K562 (cell line): ENCODE measurements around the gene ZFR2. TPM values are rescaled to one million over a fixed set of nuclear protein-coding genes. Genes with fewer than 3 reads are reported as not detected.

ENCODE experiments used
- ATAC-seq: fragments of 200-7000 bp; cut with Tn5 transposase; 3 replicates; pipeline ENCODE4 v1.9.1; 2020; ENCODE audit warnings: moderate library complexity
- BruUV-seq: library from RNA; stranded (reverse); fragments of 400-500 nt; replicated peaks from 2 replicates; lab custom pipeline; 2021; lab: Mats Ljungman, UMichigan
- CTCF ChIA-PET: fragments of 300-600 bp; formaldehyde crosslinking; extraction: SDS; loops from one replicate; lab custom pipeline; 2021; ENCODE audit warnings: low intra/inter-chr PET ratio; lab: Yijun Ruan, JAX
- POLR2A ChIA-PET: fragments of 300-600, 350-650 bp; sonication (Branson Sonifier 250); formaldehyde crosslinking; extraction: SDS; loops from one replicate; lab custom pipeline; 2021; ENCODE audit warnings: antibody characterized with exemption, inconsistent platforms; lab: Yijun Ruan, JAX
- DNase-seq, 4 experiments: peaks; one replicate each; pipeline versions ENCODE4 v3.0.0 to v3.0.0-alpha.2; 2011 to 2018; ENCODE audit warnings: low spot score in 3 of 4, mixed read lengths in 3 of 4; ENCODE audit errors: extremely low read depth in 1 of 4
- FAIRE-seq: peaks from 2 replicates; lab custom pipeline; 2011; peaks lifted over from hg19 to GRCh38; lab: Jason Lieb, UNC
- H2AFZ ChIP-seq: 2 replicates; pipeline ENCODE4 v1.6.0; 2011; ENCODE audit warnings: low read depth, low read length, control low read depth, inconsistent platforms
- H3K27ac ChIP-seq: fragments of 200-600 bp; 3 replicates; pipeline ENCODE4 v1.8.0; 2011; ENCODE audit warnings: low read depth, mild to moderate bottlenecking, control low read depth, inconsistent platforms, low read length, moderate library complexity, mixed read lengths; ENCODE audit errors: extremely low read depth
- H3K27me3 ChIP-seq, 2 experiments: fragments of 300-600 bp in 1 of 2; 2 replicates in 1 of 2; 3 replicates in 1 of 2; pipeline versions ENCODE4 v1.6.0 to v1.8.0; 2011; ENCODE audit warnings: inconsistent platforms in 2 of 2, low read length in 2 of 2, mild to moderate bottlenecking in 1 of 2, mixed read lengths in 1 of 2, moderate library complexity in 1 of 2; ENCODE audit not compliant: control insufficient read depth in 2 of 2, insufficient read depth in 2 of 2
- H3K36me3 ChIP-seq: fragments of 300-600 bp; 3 replicates; pipeline ENCODE4 v1.8.0; 2011; ENCODE audit warnings: mild to moderate bottlenecking, low read length, inconsistent platforms; ENCODE audit not compliant: control insufficient read depth, insufficient read depth
- H3K4me1 ChIP-seq, 2 experiments: fragments of 200-600 bp in 1 of 2; replicated peaks in 1 of 2; 2 replicates in 1 of 2; 3 replicates in 1 of 2; pipeline versions ENCODE4 v1.5.1 to v1.8.0; 2011; ENCODE audit warnings: inconsistent platforms in 2 of 2, low read length in 2 of 2, mild to moderate bottlenecking in 1 of 2, mixed read lengths in 1 of 2, moderate library complexity in 1 of 2; ENCODE audit not compliant: control insufficient read depth in 2 of 2, insufficient read depth in 2 of 2
- H3K4me2 ChIP-seq: 2 replicates; pipeline ENCODE4 v1.6.1; 2011; ENCODE audit warnings: low read length, control low read depth, inconsistent platforms, mixed read lengths; ENCODE audit not compliant: insufficient read depth
- H3K4me3 ChIP-seq: fragments of 200-600 bp; sonication (generic), shearing (Covaris generic); 2 replicates; pipeline ENCODE4 v1.5.1; 2016; ENCODE audit warnings: control low read depth, inconsistent platforms
- H3K79me2 ChIP-seq: fragments of 200-600 bp; 3 replicates; pipeline ENCODE4 v1.8.0; 2011; ENCODE audit warnings: low read length, inconsistent platforms; ENCODE audit not compliant: control insufficient read depth, insufficient read depth
- H3K9ac ChIP-seq, 2 experiments: 2 replicates each; pipeline versions ENCODE4 v1.6.0 to v1.6.1; 2011; ENCODE audit warnings: low read depth in 2 of 2, low read length in 2 of 2, control low read depth in 1 of 2, inconsistent platforms in 1 of 2, mild to moderate bottlenecking in 1 of 2, mixed read lengths in 1 of 2; ENCODE audit not compliant: insufficient read depth in 1 of 2
- H3K9me1 ChIP-seq: one replicate; pipeline ENCODE4 v1.6.0; 2011; ENCODE audit warnings: inconsistent platforms, mild to moderate bottlenecking, low read length, moderate library complexity; ENCODE audit not compliant: control insufficient read depth, insufficient read depth
- H3K9me3 ChIP-seq: replicated peaks from 2 replicates; pipeline ENCODE4 v1.5.1; 2011; ENCODE audit warnings: low read depth, low read length, inconsistent platforms; ENCODE audit not compliant: control insufficient read depth, insufficient read depth
- H4K20me1 ChIP-seq: replicated peaks from 2 replicates; pipeline ENCODE4 v1.6.1; 2011; ENCODE audit warnings: low read length, inconsistent platforms, mixed read lengths; ENCODE audit not compliant: control insufficient read depth, insufficient read depth
- BRF1 ChIP-seq: IDR thresholded peaks from 3 replicates; pipeline ENCODE4 v1.6.1; 2011; ENCODE audit warnings: borderline replicate concordance, mild to moderate bottlenecking; ENCODE audit not compliant: insufficient read length; ENCODE audit errors: extremely low read depth
- CBX2 ChIP-seq: fragments of 200-600 bp; sonication (generic); IDR thresholded peaks from one replicate; pipeline ENCODE4 v1.6.1; 2012; ENCODE audit warnings: mild to moderate bottlenecking, low read length, inconsistent platforms; ENCODE audit not compliant: insufficient read depth, poor library complexity, severe bottlenecking
- EZH2 ChIP-seq: IDR thresholded peaks from 2 replicates; pipeline ENCODE4 v1.6.1; 2012; ENCODE audit warnings: low read depth, mild to moderate bottlenecking, inconsistent platforms, low read length, borderline replicate concordance
- FOXO4 ChIP-seq: fragments of 450-650 bp; formaldehyde crosslinking; IDR thresholded peaks from 2 replicates; pipeline ENCODE4 v1.4.0; 2020; ENCODE audit warnings: mild to moderate bottlenecking, moderate library complexity
- HDAC2 ChIP-seq: fragments of 450-650 bp; IDR thresholded peaks from 2 replicates; pipeline ENCODE4 v1.6.1; 2016; ENCODE audit warnings: mild to moderate bottlenecking
- NR3C1 ChIP-seq: sonication (generic); formaldehyde crosslinking; IDR thresholded peaks from 2 replicates; pipeline ENCODE4 v1.8.1; 2022; ENCODE audit warnings: missing genetic modification reagents
- RUNX1 ChIP-seq: sonication (generic); IDR thresholded peaks from 2 replicates; pipeline ENCODE4 v1.6.1; 2016; ENCODE audit warnings: antibody characterized with exemption, low read depth
- TAL1 ChIP-seq: fragments of 450-650 bp; IDR thresholded peaks from 2 replicates; pipeline ENCODE4 v1.6.1; 2016; ENCODE audit warnings: mild to moderate bottlenecking
- ZNF134 ChIP-seq: fragments of 250-450 bp; sonication (Bioruptor Pico); conservative IDR thresholded peaks from 2 replicates; pipeline ENCODE4 v1.4.0; 2020
- ZNF143 ChIP-seq: sonication (generic); formaldehyde crosslinking; IDR thresholded peaks from 2 replicates; pipeline ENCODE4 v1.9.0; 2022; ENCODE audit warnings: mild to moderate bottlenecking, missing genetic modification reagents
- WGBS: fragments of 100-300 bp; shearing (Covaris generic); methylation state at CpG from one replicate; pipeline ENCODE4 v1.1.6; 2016; ENCODE audit warnings: low coverage, mixed read lengths; ENCODE audit not compliant: insufficient coverage; ENCODE audit errors: missing lambda C conversion rate; 5-methylcytosine and 5-hydroxymethylcytosine counted together
- in situ Hi-C: fragments of 300-500 bp; cut with MboI; formaldehyde crosslinking; loops from 4 replicates; pipeline ENCODE4 v1.15.0; 2018; ENCODE audit warnings: inconsistent platforms, mixed read lengths
- intact Hi-C: fragments of 100-400 bp; cut with micrococcal nuclease; formaldehyde crosslinking; loops from 2 replicates; pipeline ENCODE4 v1.14.2; 2022
- polyA plus RNA-seq, 8 experiments: library from polyadenylated mRNA; depleted of rRNA in 4 of 8; stranded (reverse) in 5 of 8; unstranded in 3 of 8; fragments of >200 nt; fragmentation: Nextera tagmentation in 2 of 8; fragmentation: Illumina TruSeq in 1 of 8; extraction: Ambion mirVana in 2 of 8; extraction: Trizol in 1 of 8; gene quantifications; 2 replicates each; pipeline versions ENCODE4 v1.2.1 to v1.2.3, GENCODE V29; 2011 to 2014; ENCODE audit warnings: inconsistent platforms in 1 of 8, missing spikeins in 1 of 8
- total RNA-seq, 7 experiments: library from RNA; depleted of rRNA in 6 of 7; stranded (reverse); fragments of >200 nt in 6 of 7; fragmentation: Illumina TruSeq in 2 of 7; extraction: Trizol in 2 of 7; gene quantifications; 2 replicates each; pipeline versions ENCODE4 v1.2.1 to v1.2.3, GENCODE V29; 2011 to 2021; ENCODE audit warnings: low replicate concordance in 1 of 7
- TF ChIP-seq, protein P1 (sequence below): sonication (generic); formaldehyde crosslinking; IDR thresholded peaks from 2 replicates; pipeline ENCODE4 v1.8.0; 2023; ENCODE audit warnings: mild to moderate bottlenecking, missing genetic modification reagents
- TF ChIP-seq, protein P2 (sequence below): IDR thresholded peaks from 2 replicates; pipeline ENCODE4 v1.6.1; 2011; ENCODE audit warnings: borderline replicate concordance, low read depth, mild to moderate bottlenecking, moderate library complexity, low read length; ENCODE audit not compliant: insufficient read depth, poor library complexity, severe bottlenecking
- TF ChIP-seq, protein P3 (sequence below): sonication (generic); formaldehyde crosslinking; IDR thresholded peaks from 2 replicates; pipeline ENCODE4 v1.8.0; 2023; ENCODE audit warnings: missing genetic modification reagents, mild to moderate bottlenecking, borderline replicate concordance

Gene ZFR2
- total and polyA plus RNA-seq, 9 of the 15 experiments (the other 6 are each of a cell fraction or from before 2014, with no cell fraction given), result 0.03 to 0.59 (median 0.07) TPM; not detected in 6

DNA sequence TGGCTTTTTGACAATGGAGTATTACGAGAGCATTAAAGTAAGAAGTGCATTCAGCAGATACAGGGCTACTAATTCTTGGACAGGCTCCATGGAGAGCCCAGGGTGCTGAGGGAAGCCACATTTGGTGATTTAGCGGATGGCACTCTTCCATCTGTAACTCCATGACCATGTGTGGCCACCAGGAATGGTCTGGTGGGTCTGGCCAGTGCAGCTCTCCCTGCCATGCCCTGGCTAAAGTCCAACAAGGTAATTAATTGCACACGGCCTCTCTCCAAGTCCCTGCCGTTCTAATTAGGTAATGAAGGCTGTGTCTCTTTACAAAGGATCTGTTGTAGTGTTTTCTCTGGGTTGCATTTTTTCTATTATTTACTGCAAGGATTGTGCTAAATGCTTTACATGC lies 4.3 kb upstream of the ZFR2 start:
- intact Hi-C loops, result no loop called here
- no peaks in the 10 kb centered on the region; the same call in 1 of the 2 replicates for H4K20me1 ChIP-seq
- no peak for TF ChIP-seq ZNF134 (CRISPR knock-in tag)
- TF ChIP-seq TAL1, result no peak
- TF ChIP-seq, protein P1, sequence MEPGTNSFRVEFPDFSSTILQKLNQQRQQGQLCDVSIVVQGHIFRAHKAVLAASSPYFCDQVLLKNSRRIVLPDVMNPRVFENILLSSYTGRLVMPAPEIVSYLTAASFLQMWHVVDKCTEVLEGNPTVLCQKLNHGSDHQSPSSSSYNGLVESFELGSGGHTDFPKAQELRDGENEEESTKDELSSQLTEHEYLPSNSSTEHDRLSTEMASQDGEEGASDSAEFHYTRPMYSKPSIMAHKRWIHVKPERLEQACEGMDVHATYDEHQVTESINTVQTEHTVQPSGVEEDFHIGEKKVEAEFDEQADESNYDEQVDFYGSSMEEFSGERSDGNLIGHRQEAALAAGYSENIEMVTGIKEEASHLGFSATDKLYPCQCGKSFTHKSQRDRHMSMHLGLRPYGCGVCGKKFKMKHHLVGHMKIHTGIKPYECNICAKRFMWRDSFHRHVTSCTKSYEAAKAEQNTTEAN (CRISPR knock-in tag), result no peak
- no peak for TF ChIP-seq BRF1
- TF ChIP-seq, protein P2, sequence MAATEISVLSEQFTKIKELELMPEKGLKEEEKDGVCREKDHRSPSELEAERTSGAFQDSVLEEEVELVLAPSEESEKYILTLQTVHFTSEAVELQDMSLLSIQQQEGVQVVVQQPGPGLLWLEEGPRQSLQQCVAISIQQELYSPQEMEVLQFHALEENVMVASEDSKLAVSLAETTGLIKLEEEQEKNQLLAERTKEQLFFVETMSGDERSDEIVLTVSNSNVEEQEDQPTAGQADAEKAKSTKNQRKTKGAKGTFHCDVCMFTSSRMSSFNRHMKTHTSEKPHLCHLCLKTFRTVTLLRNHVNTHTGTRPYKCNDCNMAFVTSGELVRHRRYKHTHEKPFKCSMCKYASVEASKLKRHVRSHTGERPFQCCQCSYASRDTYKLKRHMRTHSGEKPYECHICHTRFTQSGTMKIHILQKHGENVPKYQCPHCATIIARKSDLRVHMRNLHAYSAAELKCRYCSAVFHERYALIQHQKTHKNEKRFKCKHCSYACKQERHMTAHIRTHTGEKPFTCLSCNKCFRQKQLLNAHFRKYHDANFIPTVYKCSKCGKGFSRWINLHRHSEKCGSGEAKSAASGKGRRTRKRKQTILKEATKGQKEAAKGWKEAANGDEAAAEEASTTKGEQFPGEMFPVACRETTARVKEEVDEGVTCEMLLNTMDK, result no peak
- TF ChIP-seq EZH2, result no peak
- no peak for TF ChIP-seq RUNX1
- TF ChIP-seq, protein P3, sequence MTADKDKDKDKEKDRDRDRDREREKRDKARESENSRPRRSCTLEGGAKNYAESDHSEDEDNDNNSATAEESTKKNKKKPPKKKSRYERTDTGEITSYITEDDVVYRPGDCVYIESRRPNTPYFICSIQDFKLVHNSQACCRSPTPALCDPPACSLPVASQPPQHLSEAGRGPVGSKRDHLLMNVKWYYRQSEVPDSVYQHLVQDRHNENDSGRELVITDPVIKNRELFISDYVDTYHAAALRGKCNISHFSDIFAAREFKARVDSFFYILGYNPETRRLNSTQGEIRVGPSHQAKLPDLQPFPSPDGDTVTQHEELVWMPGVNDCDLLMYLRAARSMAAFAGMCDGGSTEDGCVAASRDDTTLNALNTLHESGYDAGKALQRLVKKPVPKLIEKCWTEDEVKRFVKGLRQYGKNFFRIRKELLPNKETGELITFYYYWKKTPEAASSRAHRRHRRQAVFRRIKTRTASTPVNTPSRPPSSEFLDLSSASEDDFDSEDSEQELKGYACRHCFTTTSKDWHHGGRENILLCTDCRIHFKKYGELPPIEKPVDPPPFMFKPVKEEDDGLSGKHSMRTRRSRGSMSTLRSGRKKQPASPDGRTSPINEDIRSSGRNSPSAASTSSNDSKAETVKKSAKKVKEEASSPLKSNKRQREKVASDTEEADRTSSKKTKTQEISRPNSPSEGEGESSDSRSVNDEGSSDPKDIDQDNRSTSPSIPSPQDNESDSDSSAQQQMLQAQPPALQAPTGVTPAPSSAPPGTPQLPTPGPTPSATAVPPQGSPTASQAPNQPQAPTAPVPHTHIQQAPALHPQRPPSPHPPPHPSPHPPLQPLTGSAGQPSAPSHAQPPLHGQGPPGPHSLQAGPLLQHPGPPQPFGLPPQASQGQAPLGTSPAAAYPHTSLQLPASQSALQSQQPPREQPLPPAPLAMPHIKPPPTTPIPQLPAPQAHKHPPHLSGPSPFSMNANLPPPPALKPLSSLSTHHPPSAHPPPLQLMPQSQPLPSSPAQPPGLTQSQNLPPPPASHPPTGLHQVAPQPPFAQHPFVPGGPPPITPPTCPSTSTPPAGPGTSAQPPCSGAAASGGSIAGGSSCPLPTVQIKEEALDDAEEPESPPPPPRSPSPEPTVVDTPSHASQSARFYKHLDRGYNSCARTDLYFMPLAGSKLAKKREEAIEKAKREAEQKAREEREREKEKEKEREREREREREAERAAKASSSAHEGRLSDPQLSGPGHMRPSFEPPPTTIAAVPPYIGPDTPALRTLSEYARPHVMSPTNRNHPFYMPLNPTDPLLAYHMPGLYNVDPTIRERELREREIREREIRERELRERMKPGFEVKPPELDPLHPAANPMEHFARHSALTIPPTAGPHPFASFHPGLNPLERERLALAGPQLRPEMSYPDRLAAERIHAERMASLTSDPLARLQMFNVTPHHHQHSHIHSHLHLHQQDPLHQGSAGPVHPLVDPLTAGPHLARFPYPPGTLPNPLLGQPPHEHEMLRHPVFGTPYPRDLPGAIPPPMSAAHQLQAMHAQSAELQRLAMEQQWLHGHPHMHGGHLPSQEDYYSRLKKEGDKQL (CRISPR knock-in tag), result no peak
- no peak for TF ChIP-seq HDAC2
- TF ChIP-seq NR3C1, result no peak
- TF ChIP-seq ZNF143 (CRISPR knock-in tag), result no peak
- no peak for TF ChIP-seq FOXO4 (CRISPR knock-in tag)
- TF ChIP-seq CBX2, result no peak

More for the DNA sequence above, 4.3 kb upstream of the ZFR2 start:
- no peaks in the 10 kb centered on the region for H3K79me2 ChIP-seq
- peaks cover 0 to 8% of the 10 kb centered on the region in 2 experiments; a peak in 2 of 5 replicates for H3K4me1 ChIP-seq
- 1% methylated on average over 4 of the region's 4 CpGs for WGBS
- DNase-seq (no peak), ATAC-seq (no peak), FAIRE-seq (no peak)
- peaks cover 27 to 51% of the 10 kb centered on the region in 2 experiments for H3K27me3 ChIP-seq
- no TSS peak for BruUV-seq
- POLR2A ChIA-PET, result no interaction called here
- CTCF ChIA-PET, result no interaction called here
- H3K9ac ChIP-seq, result no peak overlapping the region
- 0 out of 2 replicates have a peak, but pooled peaks cover 3% of the 10 kb centered on the region for H3K9me3 ChIP-seq
- H3K36me3 ChIP-seq, result no peaks in the 10 kb centered on the region
- in situ Hi-C loops, result no loop called here
- no peak overlapping the region for H2AFZ ChIP-seq
- no peak overlapping the region for H3K27ac ChIP-seq
- H3K4me3 ChIP-seq, result no peak overlapping the region
- H3K4me2 ChIP-seq, result no peak overlapping the region
- no peaks in the 10 kb centered on the region for H3K9me1 ChIP-seq
